GM12873 (cell line): Measurements from ENCODE around the gene HS6ST3.

Experiments used
- TF ChIP-seq, protein P1 (sequence below): IDR thresholded peaks from 2 replicates; pipeline ENCODE4 v1.5.1; 2012; ENCODE audit warnings: low read depth, mild to moderate bottlenecking, moderate library complexity, low read length, control low read depth; ENCODE audit not compliant: insufficient read depth; ENCODE audit errors: missing control alignments

Gene HS6ST3

DNA sequence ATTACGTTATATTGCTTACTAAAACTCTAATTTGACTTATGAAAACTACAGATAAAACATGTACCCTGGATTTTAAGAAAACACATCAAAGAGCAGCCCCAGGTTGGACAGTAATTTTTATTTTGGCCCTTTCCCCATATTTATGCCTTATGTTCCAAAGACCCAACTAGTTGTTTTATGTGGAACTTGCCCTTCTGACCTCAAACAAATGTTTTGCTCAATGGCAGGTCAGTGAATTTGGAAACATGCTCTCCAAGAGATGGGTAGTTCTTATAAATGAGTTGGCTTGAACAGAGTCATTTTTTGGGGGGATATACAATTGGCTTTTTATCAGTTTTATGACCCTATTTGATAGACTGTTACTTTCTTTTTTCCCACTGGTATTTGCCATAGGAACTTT, 360.0 kb downstream of the HS6ST3 start:
- TF ChIP-seq, protein P1, sequence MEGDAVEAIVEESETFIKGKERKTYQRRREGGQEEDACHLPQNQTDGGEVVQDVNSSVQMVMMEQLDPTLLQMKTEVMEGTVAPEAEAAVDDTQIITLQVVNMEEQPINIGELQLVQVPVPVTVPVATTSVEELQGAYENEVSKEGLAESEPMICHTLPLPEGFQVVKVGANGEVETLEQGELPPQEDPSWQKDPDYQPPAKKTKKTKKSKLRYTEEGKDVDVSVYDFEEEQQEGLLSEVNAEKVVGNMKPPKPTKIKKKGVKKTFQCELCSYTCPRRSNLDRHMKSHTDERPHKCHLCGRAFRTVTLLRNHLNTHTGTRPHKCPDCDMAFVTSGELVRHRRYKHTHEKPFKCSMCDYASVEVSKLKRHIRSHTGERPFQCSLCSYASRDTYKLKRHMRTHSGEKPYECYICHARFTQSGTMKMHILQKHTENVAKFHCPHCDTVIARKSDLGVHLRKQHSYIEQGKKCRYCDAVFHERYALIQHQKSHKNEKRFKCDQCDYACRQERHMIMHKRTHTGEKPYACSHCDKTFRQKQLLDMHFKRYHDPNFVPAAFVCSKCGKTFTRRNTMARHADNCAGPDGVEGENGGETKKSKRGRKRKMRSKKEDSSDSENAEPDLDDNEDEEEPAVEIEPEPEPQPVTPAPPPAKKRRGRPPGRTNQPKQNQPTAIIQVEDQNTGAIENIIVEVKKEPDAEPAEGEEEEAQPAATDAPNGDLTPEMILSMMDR = no peak

DNA sequence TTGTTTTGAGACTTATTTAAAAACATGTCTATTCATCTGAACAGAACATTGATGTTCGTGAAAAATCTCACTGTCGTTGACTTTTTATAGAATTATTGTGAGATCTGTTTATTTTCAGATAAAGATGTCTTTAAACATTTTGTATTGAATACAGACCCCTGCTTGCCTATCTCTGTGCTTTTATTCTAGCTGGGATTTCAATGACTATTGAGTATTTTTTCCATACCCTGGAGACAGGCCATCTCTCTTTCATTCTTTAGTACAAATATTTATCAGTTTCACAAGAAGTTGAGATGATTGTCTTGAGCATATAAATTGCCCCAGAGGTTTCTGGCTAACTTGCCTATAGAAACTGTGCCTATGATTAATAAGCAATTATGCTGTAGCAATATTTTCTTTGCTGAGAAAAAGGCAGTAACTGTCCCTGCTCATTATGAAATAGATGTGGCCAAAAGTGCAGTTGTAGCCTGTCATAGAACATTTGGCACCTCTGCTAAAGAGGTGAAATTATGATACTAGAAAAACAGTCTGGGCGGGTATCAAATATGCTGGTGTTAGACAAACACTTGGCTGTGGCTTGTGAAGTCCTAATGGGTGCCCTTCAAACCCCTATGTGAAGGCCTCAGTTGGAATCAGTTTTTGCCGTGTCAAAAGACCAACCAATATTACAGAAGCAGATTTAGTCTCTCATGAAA, 360.6 kb downstream of the HS6ST3 start:
- TF ChIP-seq, protein P1 = no peak

DNA sequence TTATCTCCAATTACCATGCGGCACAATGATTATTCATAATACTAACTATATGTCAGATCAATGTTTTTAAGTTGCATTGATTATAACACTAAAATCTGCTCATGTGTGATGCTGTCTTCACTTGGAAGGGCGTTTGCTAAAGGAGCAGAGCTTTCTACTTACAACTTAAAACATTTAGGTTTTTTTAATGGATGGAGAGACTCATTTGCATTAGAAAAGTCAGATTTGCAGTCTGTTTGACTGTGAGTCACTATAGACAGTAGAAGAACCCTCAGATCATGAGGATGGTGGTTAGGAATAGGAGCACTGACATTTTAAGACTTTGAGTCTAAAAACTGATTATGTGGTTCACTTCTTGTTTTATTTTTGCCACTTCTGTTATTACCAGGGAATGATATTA, 364.6 kb downstream of the HS6ST3 start:
- TF ChIP-seq, protein P1 = no peak

DNA sequence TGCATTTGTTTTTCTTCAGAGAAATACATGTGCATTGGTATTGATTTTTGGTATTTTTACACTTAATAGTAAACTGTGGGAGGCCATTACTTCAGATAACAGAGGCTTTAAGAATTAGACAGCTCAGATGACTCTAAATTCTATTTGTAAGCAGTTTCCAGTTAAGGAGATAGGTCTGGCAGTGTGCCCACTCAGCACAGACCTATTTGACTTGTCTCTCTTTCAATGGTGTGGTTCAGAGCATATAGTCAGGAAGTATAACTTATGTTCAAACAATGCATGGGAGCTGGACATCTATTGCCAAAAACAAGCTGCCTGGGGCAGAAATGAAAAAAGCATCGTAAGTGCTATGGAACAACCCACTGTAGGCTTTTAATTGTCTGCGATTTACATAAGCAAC, 370.7 kb downstream of the HS6ST3 start:
- TF ChIP-seq, protein P1 = no peak

DNA sequence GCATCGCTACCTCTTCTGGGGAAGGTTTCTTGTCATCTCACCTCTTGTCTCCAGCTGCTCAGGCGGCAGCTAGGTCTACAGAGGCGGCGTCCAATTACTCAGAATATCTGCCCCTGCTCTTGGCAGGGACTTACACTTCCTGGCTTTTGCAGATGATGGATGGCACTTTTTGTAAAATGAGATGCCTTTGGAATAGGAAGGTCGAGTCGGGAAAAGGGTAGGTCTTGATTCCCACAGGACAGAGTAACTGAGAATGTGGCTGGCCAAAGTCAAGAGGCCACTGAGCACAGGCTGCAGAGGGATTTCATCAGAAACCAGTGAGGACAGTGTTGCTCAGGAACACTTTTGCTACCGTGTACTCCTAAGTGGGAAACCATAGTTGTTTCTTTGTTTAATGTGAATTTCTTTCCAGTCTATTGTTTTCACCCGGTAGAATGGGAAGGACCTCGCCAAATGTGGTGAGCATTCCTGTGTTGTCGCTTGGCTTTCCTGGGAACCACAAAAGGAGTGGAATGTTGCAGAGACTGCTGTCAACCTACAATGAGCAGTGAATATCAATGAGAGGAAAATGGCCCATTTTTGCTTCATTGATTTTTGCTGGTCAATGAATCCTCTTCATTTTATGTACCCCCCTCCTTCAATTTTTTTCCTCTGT, 383.7 kb downstream of the HS6ST3 start:
- TF ChIP-seq, protein P1 = no peak

DNA sequence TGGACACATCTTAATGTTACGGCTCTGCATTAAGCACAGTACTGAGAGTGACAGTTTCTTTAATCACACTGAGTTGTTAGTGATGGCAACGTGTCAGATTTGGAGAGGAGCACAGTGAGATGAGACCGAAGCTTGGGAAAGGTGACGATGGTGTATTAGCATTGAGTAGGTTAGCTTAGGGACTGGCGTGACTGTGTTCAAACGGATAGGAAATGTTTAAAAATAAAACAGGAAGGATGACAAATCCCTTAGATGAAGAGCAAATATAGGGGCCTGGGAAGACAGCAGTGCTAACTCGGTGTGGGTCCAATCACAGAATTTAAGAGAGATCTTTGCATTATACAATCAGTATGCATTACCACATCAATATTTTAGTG, 384.3 kb downstream of the HS6ST3 start:
- TF ChIP-seq, protein P1 = no peak

DNA sequence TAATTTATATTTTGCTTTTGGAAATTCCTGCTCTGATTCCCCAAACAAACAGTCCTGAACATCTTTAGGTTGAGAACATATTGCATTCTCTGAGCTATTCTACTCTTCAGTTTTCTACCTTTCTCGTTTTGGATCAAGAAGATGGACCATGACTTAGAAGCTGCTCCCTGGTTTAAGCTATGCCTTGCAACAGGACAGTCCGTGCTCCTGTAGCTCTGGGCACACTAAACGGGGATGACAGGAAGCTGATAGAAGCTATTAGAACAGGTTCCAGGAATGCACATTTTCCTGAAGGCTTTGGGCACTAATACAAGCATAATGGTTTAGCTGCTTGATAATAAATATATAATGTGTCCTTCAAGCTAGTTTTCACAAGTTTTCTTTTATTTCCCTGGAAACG, 385.2 kb downstream of the HS6ST3 start:
- TF ChIP-seq, protein P1 = no peak
